HG03469 (cell line): ENCODE data around the gene APOBEC2.

ENCODE experiments used
- ATAC-seq: cut with Tn5 transposase; IDR thresholded peaks from one replicate; pipeline ENCODE4 v1.9.1; 2021; ENCODE audit warnings: mild to moderate bottlenecking, moderate library complexity, moderate number of reproducible peaks; ENCODE audit not compliant: unreplicated experiment

The APOBEC2 gene

DNA sequence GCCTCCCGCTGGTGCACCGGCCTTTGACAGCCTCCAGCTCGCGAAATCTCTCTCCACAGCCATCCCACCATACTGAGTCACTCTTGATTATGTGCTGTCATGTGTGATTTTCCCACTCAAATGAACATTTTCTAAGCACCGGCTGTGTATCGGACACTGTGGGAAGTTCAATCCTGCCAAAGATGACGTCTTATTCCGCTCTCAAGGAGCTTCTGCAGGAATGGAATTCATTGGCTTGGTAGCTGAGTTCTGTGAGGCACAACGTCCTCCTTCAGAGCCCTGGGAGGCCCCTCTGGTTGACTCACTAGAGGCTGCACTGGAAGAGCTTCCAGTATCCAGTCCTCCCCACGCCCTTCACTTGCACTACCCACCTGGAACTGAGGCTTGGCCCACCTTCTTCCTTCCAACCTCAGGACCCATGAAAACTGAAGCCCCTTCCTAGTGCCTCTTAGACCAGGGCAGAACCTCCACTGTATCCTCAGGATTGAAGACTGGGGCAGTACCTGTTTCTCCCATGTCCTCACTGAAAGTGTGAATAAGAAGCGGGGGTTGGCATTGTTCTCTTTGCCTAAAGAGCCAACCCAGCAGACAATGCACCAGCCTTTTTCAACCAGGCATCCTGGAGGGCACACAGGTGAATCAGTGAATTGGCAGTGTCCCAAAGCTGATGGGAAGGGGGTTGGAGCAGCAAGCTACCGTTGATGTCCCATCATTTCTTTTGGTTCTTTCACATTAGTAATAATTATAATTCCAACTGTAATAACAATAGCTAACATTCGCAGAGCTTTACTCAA is 15.7 kb upstream of the APOBEC2 start:
- no peak for ATAC-seq

DNA sequence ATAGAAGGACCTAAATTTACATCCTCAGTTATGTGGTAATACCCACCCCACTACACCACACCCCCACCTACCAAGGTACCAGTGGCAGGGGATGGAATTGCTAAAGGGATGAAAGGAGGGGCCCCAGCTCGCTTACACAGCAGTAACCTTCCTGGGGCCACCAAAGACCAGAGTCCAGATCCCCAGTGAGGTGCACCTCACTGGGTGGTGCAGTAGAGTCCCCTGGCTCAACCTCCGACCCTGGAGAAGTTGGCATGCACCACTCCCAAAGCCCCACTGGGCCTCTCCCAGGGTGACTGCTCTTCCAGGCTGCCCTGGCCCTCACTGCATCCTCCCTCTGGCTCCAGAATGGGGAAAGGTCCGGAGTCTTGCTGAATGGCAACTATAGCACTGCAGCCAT is 14.8 kb upstream of the APOBEC2 start:
- ATAC-seq, result no peak

DNA sequence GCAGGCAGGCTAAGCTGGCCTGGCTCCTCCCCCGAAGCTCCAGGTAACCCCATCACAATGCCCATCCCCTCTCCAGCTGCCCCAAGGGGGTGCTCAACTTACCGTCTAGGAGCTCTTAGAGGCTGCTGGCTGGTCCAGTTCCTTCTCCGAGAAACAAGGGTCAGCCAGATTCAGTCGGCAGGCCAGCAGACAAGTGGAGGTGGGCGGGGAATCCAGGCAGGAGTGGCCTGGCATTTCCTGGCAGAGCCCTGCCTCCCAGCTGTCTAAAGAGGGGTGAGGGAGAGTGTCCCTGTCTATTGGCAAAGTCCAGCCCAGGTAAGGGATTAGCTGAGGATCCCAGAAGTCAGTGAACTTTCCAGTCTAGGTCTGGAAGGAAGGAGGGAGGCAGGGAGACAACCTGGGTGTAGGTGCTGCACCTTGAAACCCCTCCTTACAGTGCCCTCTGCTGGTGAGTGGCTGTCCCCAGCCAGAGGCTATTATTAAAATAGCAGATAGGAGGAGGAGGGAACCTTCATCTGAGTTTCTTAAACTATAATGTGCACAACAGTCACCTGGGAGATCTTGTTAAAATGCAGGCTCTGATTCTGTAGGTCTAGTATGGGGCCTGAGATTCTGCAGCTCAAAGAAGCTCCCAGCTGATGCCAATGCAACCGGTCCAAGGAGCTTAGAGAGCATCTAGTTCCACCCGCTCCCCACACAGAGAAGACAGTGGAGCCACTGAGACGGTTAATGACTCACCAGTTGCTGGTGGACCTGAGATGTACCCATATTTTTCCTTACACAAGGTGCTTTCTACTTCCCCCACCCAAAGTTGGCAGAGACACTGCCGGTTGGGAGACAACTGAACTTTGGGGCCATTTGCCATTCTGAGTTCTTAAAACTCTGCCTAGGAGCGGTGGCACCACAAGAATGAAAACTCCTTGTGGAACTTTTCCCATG is 13.7 kb upstream of the APOBEC2 start, which contains the start of gene UNC5CL:
Gene UNC5CL (minus strand): TSS at position 162 of the 939 bp plus-strand sequence. CDS start 4,147 bp downstream, outside the sequence.
- no peak for ATAC-seq

DNA sequence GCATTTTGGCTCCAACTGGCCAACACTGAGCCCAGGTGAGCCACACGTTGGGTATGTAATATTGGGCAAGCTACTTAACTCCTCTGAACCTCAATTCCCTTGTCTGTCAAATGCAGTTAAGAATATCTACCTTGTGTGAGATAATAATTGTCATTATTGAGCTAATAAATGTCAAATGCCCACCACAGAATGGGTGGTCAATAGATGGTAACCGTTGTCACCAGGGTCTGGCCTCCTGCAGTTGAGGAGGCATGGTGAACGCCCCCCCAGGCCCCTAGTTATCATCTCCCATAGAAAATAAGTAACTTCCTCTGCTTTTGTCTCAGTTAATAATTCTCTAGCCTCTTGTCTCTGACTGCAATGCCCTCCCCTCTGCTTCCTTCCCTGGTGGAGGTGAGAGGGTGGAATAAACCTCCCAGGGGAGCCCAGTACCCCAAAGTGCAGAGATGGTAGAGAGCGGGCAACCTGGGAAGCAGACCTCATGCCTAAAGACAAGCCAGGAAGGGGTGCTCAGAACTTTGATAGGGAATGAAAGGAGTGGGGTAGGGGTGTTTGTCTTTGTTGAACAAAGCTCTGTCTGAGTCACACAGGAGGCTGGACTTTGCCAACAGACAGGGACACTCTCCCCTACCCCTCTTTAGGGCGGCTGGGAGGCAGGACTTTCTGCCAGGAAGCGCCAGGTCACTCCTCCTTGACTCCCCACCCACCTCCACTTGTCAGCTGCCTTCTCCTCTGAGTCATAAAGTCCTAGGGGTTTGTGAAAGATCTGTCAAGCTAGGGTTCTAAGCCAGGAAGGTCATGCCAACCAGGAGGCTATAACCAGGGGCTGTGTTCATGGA is 12.7 kb upstream of the APOBEC2 start:
- no peak for ATAC-seq

DNA sequence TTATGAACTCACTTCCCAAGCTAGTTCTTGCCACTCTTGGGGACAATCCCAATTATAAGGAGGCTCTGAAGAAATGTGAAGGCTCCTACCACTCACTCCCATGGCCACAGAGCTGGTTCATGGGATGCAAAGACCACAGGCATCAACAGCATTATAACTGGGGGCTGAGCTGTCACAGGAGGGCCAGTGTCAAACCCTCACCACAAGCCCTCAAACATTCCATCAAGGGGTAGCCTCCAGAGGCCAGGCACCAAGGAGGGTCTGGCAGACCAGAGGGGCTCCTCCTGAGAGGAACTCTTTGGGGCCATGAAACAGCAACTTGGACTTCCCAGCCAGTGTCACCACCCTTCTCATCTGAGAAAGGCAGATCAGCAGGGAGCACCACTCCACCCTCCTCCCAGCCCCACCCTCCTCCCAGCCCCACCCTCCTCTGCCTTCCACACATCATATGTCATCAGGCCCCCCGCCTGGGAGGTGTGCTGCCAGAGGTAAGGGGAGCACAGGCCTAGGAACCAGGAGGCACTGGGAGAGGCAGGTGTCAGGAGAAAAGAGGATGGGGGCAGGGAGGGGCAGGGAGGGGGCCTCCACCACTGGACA is 12.0 kb upstream of the APOBEC2 start:
- ATAC-seq, result no peak

DNA sequence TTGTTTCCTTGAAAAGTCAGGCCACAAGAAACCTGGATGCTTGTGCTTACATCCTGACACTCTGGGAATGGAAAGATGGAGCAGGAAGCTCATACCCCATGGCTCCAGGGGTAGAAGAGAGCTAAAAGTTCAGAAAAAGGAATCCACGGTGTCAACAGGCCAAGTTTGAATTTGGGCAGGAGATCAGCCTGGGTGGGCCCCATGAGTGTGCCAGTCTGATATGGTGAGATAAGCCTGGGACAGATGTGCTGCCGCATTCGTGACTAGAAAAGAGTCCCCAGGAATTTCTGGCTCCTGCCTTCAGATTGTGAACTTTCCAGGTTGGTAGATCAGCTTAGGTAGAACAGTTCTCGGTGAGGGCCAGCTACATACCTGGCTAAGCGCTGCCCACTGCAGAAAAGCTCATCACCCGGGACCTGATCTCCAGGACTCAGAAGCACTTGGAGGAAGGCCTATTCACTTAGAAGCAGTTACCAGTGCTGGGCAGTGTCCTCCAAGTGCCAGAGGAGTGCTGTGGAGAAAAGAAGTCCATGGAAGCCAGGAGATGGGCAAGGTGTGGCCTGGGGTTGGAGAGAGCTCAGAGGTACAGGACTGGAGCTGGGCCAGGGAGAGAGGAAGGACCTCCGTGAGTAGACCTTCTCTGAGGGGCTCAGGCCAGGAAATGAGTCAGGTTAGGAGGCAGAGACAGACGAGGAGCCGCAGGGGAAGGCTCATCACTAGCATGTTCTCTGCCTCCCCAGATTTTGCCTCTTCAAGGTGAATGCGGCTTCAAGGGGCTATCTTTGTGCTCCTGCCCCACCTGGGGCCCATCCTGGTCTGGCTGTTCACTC is 10.6 kb upstream of the APOBEC2 start, which contains the start of gene TSPO2:
Gene TSPO2 (plus strand): TSS at position 242 of the 830 bp plus-strand sequence. CDS start 519 bp downstream, at position 761.
- no peak for ATAC-seq

DNA sequence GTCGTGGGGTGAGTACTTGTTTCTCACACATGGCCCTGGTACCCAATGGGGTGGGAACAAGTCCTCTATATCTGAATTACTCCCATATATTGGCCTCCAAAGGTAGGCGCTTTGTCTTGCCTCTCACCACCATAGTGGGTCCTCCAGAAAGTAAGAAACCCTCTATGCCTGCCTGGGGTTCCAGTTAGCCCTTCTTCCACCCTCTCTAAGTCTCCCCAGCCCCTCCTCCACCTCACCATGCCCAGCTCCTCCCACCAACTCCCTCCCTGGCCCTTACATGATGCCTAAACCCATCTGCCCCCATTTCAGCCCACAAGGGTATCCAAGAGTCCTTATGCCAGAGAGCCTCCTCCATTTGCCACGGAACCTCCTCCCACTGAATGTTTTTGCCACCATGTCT is 9.9 kb upstream of the APOBEC2 start:
- ATAC-seq, result no peak

DNA sequence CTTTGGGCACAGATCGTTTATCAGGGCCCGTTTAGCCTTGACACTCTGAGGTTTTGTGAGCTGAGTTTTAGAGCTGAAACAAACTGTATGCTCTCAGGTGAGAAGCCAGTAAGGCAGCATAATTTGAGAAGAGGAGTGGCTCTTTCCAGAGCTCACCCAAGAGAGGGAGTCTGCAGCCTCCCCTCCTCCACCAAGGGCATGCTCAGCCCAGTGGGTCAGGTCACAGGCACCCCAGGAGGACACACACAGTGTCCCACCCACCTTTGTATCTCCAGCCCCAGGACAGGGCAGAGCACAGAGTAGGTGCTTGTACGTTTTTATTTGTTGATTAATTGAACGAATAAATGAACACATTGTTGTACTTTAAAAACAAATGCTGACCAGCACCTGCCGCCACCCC is 7.3 kb upstream of the APOBEC2 start:
- no peak for ATAC-seq

DNA sequence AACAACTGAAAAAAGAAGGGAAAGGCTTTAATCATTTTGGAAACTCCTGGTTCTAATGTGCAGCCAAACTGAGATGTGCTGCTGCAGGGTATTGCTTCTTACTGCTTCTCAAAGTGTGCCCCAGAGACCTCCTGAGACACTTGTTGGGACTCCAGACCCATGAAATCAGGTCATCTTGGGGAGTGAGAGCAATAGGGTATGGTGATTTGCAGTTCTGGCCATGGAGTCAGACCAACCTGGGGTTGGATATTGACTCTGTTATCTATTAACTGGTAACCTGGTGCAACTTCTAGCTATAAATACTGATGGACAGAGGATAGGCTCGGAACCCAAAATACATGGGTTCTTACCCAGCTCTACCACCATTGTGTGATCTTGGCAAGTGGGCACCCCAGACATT is 6.9 kb upstream of the APOBEC2 start:
- ATAC-seq, result no peak

DNA sequence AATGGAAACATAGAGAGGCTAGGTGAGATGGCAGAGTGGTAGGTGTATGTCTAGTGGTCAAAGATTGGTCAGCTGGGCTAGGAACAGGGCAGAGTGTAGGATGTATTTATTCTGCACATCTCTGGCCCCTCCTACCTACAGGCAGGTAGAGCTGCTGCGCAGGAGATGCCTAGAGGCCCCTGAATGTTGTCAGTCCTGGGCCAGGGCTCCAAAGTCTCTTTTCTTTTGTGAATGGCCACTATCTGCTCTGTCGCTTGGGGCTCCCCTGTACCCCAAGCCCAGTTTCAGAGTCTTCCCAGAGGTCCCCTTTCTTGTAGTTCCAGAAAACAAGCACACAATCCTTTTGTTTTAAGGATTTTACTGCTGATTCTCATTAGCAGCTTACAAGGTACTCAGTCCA is 5.7 kb upstream of the APOBEC2 start:
- no peak for ATAC-seq

DNA sequence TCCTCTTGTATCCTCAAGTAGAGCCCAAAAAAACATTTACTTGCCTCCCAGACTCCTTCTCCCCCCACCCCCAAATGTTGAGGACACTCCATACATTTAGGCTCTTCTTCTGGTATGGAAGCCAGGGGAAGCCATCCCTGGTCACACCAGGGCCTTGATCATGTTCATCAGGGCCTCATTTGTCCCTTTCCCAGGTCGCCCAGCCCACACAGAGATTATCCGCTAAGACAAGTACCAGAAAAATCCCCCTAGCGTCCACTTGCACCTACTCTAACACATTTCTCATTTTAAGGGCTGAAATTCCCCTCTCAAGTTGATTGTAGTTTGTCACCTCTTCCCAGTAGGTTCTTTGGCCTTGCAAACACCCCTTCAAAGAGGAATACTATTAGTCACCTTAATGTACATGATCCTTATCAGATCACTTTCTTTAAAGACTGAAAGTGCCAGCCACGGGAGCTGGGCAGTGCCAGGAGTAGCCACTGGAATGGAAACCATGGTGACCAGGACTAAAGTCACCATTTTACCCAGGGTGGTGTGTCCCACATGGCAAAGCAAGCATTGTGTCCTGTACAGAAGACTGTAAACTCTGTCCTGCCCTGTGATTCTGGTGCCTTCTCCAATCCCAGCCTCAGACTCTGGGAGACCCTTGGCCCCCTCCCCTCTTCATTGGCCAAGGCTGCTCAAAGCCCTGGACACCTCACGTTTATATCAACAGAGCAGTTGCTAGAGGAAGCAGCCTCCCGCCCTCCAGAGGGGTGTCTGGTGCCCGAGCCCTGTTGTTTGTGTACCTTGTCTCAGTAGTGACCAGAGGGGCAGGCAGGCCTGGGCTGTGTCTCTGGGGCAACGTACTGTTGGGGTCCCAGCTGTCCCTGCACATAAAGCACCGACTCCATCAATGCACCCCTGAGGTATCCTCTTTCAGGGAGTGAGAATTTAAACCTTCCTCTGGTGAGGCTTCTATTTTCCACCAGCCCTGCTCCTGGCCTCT is 5.0 kb upstream of the APOBEC2 start:
- no peak for ATAC-seq

DNA sequence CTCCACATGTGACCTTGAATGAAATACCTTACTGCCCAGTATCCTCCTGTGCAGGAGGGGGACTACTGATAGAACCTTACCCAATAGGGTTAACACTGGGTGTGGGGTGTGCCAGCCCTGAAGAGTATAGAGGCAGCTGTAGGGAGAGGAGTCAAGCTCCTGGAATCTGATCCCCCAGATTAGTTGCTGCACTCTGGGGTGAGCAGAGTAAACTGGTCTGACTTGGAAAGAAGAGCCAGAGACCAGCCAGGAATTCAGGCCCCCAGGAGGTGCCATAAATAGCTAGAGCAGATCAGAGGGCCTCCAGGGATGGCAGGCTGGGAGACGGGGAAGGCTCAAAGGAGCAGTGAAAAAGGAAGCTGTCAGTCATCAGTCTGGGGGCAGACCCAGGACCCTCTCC is 3.5 kb upstream of the APOBEC2 start:
- ATAC-seq, result no peak

DNA sequence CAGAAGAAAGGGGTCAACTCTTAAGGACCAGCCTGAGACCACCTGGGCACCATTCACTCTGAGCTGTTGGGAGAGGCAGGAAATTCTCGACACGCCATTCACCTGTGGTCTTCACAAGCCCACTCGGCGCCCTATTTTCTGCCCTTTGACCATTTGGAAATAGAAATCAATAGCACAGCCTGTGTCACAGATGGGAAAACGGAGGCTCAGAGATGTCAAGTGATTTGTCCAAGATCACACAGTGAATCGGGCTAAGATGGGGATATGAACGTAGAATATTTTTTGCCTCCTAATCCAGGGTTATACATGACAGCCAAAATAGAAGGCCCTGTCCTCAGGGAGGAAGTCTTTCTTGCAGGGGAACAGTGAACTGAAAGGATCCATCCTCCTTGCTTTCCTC is 3.0 kb upstream of the APOBEC2 start:
- ATAC-seq, result no peak

DNA sequence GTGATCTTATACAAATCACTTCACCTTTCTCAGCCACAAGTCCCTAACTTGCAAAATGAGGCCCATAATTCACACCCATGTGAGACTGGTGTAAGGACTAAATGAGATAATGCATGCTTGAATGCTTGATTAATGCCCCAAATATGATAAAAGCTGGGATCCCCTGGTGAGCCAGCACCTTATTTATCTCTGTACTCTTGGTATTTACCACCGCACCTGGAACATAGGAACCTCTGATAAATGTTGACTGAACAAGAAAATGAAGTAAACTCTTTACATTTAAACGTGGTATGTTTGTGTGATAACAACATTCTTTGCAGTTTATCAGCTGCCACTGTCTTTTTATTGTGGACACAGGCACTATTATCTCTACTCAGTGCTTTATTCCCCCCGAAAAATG is 2.5 kb upstream of the APOBEC2 start:
- ATAC-seq, result no peak

DNA sequence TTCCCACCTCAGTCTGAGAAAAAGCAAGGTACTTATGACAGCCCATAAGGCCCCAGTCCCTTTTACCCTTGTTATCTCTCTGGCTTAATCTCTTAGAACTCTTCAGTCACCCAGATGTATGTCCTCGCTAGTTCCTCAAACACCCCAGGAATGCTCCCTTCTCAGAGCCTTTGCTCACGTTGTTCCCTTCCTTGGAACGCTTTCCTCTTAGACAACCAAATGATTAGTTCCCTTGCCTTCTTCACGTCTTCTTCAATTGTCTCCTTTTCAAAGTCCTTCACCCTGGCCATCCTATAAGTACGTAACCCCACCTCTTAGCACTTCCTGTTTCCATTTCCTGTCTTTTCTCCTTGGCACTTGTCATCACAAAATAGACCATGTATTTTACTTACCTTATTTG is 1.1 kb upstream of the APOBEC2 start:
- no peak for ATAC-seq

DNA sequence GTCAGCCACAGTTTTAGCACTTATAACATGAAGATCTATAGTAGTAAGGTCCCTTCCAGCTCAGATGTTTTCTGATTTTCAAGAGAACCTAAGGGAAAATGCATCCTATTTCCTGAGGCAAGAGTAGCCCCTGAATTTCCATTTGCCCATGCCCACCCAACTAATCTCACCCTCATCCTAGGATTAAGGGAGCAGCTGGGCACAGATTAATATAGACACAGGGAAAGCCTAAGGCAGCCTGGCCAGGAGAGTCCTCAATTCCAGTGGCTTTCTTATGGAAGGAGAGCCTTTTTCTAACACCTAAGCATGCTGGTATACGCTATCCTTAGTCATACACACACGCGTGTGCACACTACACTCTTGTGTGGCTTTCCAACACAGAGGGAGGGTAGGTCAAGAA is 1.5 kb downstream of the APOBEC2 start:
- ATAC-seq, result no peak

DNA sequence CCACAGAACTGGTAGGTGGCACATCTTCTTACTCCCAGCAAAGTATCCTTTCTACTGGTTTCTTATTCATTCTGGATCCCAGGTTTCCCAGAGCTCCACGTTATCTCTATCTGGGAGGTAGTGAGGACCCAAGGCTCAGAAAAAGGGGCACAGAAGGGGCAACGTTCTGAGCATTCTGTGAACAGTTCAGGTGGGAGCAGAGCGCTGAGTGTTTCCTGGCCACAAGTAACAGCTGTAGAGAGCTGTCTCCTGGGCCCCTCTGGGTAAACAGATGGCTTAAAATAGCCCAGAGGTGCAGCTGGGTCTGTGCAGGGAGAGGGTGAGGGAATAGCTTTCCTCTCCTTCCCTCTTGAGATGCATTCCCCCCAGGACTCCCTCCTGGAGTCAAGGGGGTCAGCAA is 2.1 kb downstream of the APOBEC2 start:
- no peak for ATAC-seq

DNA sequence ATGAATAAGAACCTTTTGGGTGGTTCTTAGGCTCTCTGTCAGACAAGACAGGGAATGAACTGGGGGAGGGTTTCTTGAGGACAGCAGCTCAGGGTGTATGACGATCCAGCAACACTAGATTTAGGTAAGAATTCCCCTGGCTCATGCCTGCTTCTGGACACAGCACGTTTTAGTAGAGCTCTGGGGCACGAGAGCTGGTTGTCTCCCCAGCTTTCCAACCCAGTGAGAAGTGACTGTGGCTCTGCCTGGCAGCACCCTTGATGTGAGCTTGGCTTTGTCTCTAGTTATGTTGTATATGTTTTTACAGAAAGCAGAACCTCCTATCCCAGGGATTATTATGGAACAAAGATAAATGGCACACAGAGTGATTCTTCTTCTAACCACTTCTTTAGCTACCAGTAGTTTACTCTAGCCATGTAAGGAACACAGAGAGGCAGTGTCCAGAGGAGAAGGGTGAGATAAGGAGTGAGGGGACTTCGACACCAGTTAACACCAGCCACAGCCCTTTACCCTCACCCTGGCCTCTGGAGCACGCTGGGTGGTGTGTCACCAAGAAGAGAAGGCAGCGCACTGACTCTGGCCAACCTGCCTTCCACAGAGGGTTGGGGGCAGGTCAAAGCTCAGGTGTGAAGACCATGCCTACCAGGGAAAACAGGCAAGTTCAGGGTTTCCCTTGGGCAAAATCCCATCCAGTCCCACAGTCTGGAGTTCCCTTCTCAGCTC is 3.9 kb downstream of the APOBEC2 start:
- ATAC-seq, result no peak
